GM12878 (cell line): ENCODE results near the gene CHD6. TPM values are rescaled to one million over a fixed set of nuclear protein-coding genes. Genes with fewer than 3 reads are reported as not detected.
A peak's percentile ranks its signal among the peaks of the same experiment; 100 is the strongest.

Source experiments
- EED ChIP-seq: sonication (generic); IDR thresholded peaks from 2 replicates; pipeline ENCODE4 v1.6.1; 2016; ENCODE audit warnings: antibody characterized with exemption, low read depth
- EGR1 ChIP-seq, 2 experiments: IDR thresholded peaks; 1 replicate in 1 of 2; 2 replicates in 1 of 2; pipeline ENCODE4 v1.6.1; 2011 to 2012; ENCODE audit warnings: low read depth in 2 of 2, low read length in 2 of 2, borderline replicate concordance in 1 of 2, mild to moderate bottlenecking in 1 of 2, moderate library complexity in 1 of 2
- ETV6 ChIP-seq, 2 experiments: fragments of 450-650 bp in 1 of 2; IDR thresholded peaks in 1 of 2; conservative IDR thresholded peaks in 1 of 2; 2 replicates each; pipeline ENCODE4 v1.6.1; 2014; ENCODE audit warnings: antibody characterized with exemption in 1 of 2, borderline replicate concordance in 1 of 2, low read depth in 1 of 2, mild to moderate bottlenecking in 1 of 2, moderate library complexity in 1 of 2
- EZH2 ChIP-seq: IDR thresholded peaks from 2 replicates; pipeline ENCODE4 v1.6.1; 2012; ENCODE audit warnings: low read depth, mild to moderate bottlenecking, control low read depth, inconsistent platforms, low read length, borderline replicate concordance; ENCODE audit not compliant: control insufficient read depth
- FOXK2 ChIP-seq: fragments of 450-650 bp; IDR thresholded peaks from 2 replicates; pipeline ENCODE4 v1.6.1; 2017; ENCODE audit warnings: mild to moderate bottlenecking, moderate library complexity
- GABPA ChIP-seq: IDR thresholded peaks from 2 replicates; pipeline ENCODE4 v1.6.1; 2014; ENCODE audit warnings: antibody characterized with exemption, low read depth, mild to moderate bottlenecking, inconsistent platforms
- HDGF ChIP-seq: fragments of 450-650 bp; IDR thresholded peaks from 2 replicates; pipeline ENCODE4 v1.6.1; 2016; ENCODE audit warnings: antibody characterized with exemption
- IKZF1 ChIP-seq: fragments of 450-650 bp; conservative IDR thresholded peaks from 2 replicates; pipeline ENCODE4 v1.6.1; 2017; ENCODE audit warnings: antibody characterized with exemption, mild to moderate bottlenecking
- IKZF2 ChIP-seq, 2 experiments: fragments of 450-650 bp; IDR thresholded peaks; 2 replicates each; pipeline ENCODE4 v1.6.1; 2017; ENCODE audit warnings: mild to moderate bottlenecking in 2 of 2, moderate library complexity in 2 of 2
- KLF5 ChIP-seq: fragments of 450-650 bp; IDR thresholded peaks from 2 replicates; pipeline ENCODE4 v1.6.1; 2014; ENCODE audit warnings: mild to moderate bottlenecking; ENCODE audit not compliant: partially characterized antibody
- MYB ChIP-seq: fragments of 150-350 bp; IDR thresholded peaks from 2 replicates; pipeline ENCODE4 v1.6.1; 2014; ENCODE audit warnings: mild to moderate bottlenecking, low read depth, low read length, borderline replicate concordance
- NFIC ChIP-seq: IDR thresholded peaks from 2 replicates; pipeline ENCODE4 v1.6.1; 2012; ENCODE audit warnings: low read depth, mild to moderate bottlenecking, inconsistent platforms, low read length, moderate library complexity
- RB1 ChIP-seq: fragments of 450-650 bp; formaldehyde crosslinking; IDR thresholded peaks from 2 replicates; pipeline ENCODE4 v1.6.1; 2017; ENCODE audit warnings: mild to moderate bottlenecking, borderline replicate concordance
- SMAD5 ChIP-seq: IDR thresholded peaks from 2 replicates; pipeline ENCODE4 v1.6.1; 2016; ENCODE audit warnings: antibody characterized with exemption, low read depth
- TCF7 ChIP-seq: IDR thresholded peaks from 2 replicates; pipeline ENCODE4 v1.6.1; 2014; ENCODE audit warnings: antibody characterized with exemption, borderline replicate concordance
- ZNF24 ChIP-seq: fragments of 450-650 bp; IDR thresholded peaks from 2 replicates; pipeline ENCODE4 v1.6.1; 2017; ENCODE audit warnings: antibody characterized with exemption, mild to moderate bottlenecking
- ZZZ3 ChIP-seq: IDR thresholded peaks from 2 replicates; pipeline ENCODE4 v1.6.1; 2011; ENCODE audit warnings: low read depth; ENCODE audit not compliant: control insufficient read depth, insufficient read length
- polyA plus RNA-seq, 11 experiments: library from polyadenylated mRNA; depleted of rRNA in 4 of 11; unstranded in 6 of 11; stranded (reverse) in 5 of 11; fragments of >200 nt; fragmentation: Nextera tagmentation in 4 of 11; fragmentation: Illumina TruSeq in 1 of 11; extraction: Ambion mirVana in 4 of 11; extraction: Trizol in 1 of 11; gene quantifications; 1 replicate in 1 of 11; 2 replicates in 10 of 11; pipeline versions ENCODE4 v1.2.1 to v1.2.3, GENCODE V29; 2011 to 2016; ENCODE audit warnings: inconsistent platforms in 2 of 11, missing spikeins in 2 of 11, low read depth in 1 of 11
- total RNA-seq, 4 experiments: library from RNA; depleted of rRNA in 3 of 4; stranded (reverse); fragments of >200 nt in 3 of 4; fragmentation: Illumina TruSeq in 1 of 4; extraction: Trizol in 1 of 4; gene quantifications; 2 replicates each; pipeline versions ENCODE4 v1.2.1 to v1.2.3, GENCODE V29; 2013 to 2021
- TF ChIP-seq, protein P1 (sequence below): fragments of 450-650 bp; IDR thresholded peaks from 2 replicates; pipeline ENCODE4 v1.6.1; 2016; ENCODE audit warnings: mild to moderate bottlenecking, moderate library complexity, borderline replicate concordance
- TF ChIP-seq, protein P2 (sequence below), 3 experiments: IDR thresholded peaks in 2 of 3; conservative IDR thresholded peaks in 1 of 3; 2 replicates each; pipeline ENCODE4 v1.5.1; 2011; ENCODE audit warnings: low read depth in 3 of 3, low read length in 3 of 3, mild to moderate bottlenecking in 3 of 3, control low read depth in 2 of 3, moderate library complexity in 2 of 3, inconsistent platforms in 1 of 3, mixed read lengths in 1 of 3; ENCODE audit not compliant: control insufficient read depth in 2 of 3, insufficient read depth in 1 of 3; ENCODE audit errors: extremely low read depth in 1 of 3
- TF ChIP-seq, protein P3 (sequence below): fragments of 450-650 bp; IDR thresholded peaks from 2 replicates; pipeline ENCODE4 v1.6.1; 2017; ENCODE audit warnings: low read depth, mild to moderate bottlenecking, moderate library complexity

The CHD6 gene
- total and polyA plus RNA-seq, 10 of the 15 experiments (the other 5 are each of a cell fraction or from before 2014, with no cell fraction given), result 4.3 to 25.5 (median 17.1) TPM

DNA sequence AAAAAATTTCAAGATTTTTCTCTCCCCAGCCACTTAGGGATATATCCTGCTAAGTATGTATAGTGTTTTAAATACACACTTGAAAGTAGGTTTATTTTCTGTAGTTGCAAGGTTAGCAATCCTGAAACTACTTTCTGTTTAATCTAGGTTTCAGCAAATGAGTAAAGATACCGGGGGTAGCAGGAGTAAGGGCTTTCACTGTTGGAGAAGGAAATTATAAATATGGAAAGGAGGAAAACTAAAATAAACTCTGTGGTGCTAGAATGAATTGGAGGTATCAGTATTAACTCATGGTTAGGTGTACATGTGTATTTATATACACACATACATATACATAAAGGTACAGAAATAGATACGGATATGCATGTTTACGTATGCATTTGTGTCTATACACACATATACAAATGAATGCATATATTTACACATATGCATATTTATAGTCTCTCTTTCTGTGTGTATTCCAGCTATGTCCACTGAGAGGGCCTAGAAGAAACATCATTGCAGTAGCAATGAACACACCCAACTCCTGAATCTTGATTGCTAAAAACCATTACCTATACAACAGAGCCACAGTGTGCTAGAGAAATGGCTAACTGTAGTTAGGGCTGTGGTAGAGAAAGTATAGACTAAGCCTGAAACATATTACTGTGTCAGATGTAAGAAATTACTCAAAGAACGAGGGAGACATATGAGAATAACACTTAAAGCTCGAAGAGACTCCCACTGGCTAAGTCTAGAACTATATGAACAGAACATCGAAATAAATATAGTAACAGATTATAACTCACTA, 155.6 kb downstream of the CHD6 start (continued):
- no peak for TF ChIP-seq ZNF24
- TF ChIP-seq EZH2, result no peak
- TF ChIP-seq NFIC, result peak; percentile 99
- peak; percentile 72 for TF ChIP-seq EED
- no peak for TF ChIP-seq SMAD5
- TF ChIP-seq RB1, result no peak
- TF ChIP-seq, protein P1, sequence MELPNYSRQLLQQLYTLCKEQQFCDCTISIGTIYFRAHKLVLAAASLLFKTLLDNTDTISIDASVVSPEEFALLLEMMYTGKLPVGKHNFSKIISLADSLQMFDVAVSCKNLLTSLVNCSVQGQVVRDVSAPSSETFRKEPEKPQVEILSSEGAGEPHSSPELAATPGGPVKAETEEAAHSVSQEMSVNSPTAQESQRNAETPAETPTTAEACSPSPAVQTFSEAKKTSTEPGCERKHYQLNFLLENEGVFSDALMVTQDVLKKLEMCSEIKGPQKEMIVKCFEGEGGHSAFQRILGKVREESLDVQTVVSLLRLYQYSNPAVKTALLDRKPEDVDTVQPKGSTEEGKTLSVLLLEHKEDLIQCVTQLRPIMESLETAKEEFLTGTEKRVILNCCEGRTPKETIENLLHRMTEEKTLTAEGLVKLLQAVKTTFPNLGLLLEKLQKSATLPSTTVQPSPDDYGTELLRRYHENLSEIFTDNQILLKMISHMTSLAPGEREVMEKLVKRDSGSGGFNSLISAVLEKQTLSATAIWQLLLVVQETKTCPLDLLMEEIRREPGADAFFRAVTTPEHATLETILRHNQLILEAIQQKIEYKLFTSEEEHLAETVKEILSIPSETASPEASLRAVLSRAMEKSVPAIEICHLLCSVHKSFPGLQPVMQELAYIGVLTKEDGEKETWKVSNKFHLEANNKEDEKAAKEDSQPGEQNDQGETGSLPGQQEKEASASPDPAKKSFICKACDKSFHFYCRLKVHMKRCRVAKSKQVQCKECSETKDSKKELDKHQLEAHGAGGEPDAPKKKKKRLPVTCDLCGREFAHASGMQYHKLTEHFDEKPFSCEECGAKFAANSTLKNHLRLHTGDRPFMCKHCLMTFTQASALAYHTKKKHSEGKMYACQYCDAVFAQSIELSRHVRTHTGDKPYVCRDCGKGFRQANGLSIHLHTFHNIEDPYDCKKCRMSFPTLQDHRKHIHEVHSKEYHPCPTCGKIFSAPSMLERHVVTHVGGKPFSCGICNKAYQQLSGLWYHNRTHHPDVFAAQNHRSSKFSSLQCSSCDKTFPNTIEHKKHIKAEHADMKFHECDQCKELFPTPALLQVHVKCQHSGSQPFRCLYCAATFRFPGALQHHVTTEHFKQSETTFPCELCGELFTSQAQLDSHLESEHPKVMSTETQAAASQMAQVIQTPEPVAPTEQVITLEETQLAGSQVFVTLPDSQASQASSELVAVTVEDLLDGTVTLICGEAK, result no peak
- TF ChIP-seq HDGF, result no peak
- TF ChIP-seq IKZF2 (IDR thresholded peaks at IDR 0.05), result peak; percentile 73 to 76
- no peak for TF ChIP-seq KLF5
- no peak for TF ChIP-seq ZZZ3
- 0 out of 2 replicates have a peak, but pooled peaks have one; percentile 36 for TF ChIP-seq IKZF1
- TF ChIP-seq GABPA, result peak; percentile 65; the same call in 1 of the 2 replicates
- TF ChIP-seq MYB, result no peak
- TF ChIP-seq, protein P2, sequence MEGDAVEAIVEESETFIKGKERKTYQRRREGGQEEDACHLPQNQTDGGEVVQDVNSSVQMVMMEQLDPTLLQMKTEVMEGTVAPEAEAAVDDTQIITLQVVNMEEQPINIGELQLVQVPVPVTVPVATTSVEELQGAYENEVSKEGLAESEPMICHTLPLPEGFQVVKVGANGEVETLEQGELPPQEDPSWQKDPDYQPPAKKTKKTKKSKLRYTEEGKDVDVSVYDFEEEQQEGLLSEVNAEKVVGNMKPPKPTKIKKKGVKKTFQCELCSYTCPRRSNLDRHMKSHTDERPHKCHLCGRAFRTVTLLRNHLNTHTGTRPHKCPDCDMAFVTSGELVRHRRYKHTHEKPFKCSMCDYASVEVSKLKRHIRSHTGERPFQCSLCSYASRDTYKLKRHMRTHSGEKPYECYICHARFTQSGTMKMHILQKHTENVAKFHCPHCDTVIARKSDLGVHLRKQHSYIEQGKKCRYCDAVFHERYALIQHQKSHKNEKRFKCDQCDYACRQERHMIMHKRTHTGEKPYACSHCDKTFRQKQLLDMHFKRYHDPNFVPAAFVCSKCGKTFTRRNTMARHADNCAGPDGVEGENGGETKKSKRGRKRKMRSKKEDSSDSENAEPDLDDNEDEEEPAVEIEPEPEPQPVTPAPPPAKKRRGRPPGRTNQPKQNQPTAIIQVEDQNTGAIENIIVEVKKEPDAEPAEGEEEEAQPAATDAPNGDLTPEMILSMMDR (IDR thresholded peaks at IDR 0.05 in 2 of 3, conservative IDR thresholded peaks at IDR 0.05 in 1 of 3; ENCODE audit: control insufficient read depth in 2 of 3, extremely low read depth in 1 of 3, insufficient read depth in 1 of 3, low read depth in 3 of 3, low read length in 3 of 3), result no peak
- peak in 1 of 2 experiments; percentile 77; a peak in 1 of 4 replicates for TF ChIP-seq ETV6 (conservative IDR thresholded peaks at IDR 0.05 in 1 of 2, IDR thresholded peaks at IDR 0.05 in 1 of 2; ENCODE audit: borderline replicate concordance in 1 of 2, low read depth in 1 of 2)
- no peak for TF ChIP-seq EGR1 (IDR thresholded peaks at IDR 0.05; ENCODE audit: borderline replicate concordance in 1 of 2, low read depth in 2 of 2, low read length in 2 of 2)
- TF ChIP-seq FOXK2, result no peak; the same call in 1 of the 2 replicates
- peak; percentile 83 for TF ChIP-seq TCF7
- TF ChIP-seq, protein P3, sequence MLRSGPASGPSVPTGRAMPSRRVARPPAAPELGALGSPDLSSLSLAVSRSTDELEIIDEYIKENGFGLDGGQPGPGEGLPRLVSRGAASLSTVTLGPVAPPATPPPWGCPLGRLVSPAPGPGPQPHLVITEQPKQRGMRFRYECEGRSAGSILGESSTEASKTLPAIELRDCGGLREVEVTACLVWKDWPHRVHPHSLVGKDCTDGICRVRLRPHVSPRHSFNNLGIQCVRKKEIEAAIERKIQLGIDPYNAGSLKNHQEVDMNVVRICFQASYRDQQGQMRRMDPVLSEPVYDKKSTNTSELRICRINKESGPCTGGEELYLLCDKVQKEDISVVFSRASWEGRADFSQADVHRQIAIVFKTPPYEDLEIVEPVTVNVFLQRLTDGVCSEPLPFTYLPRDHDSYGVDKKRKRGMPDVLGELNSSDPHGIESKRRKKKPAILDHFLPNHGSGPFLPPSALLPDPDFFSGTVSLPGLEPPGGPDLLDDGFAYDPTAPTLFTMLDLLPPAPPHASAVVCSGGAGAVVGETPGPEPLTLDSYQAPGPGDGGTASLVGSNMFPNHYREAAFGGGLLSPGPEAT, result peak; percentile 30; the same call in 1 of the 2 replicates
